HEK293 (cell line): ENCODE data around the gene PHETA1.
A peak's percentile ranks its signal among the peaks of the same experiment; 100 is the strongest.
"Not testable (repeated sequence)": the region's sequence is repeated elsewhere in the genome, so short reads cannot be mapped to it uniquely, and the experiment has no call there.

Experiments used
- CTCF ChIA-PET: fragments of 350-600 bp; formaldehyde crosslinking; extraction: SDS; loops from one replicate; lab custom pipeline; 2021; ENCODE audit warnings: antibody characterized with exemption; lab: Yijun Ruan, JAX
- POLR2A ChIA-PET: fragments of 300-600 bp; formaldehyde crosslinking; extraction: SDS; loops from one replicate; lab custom pipeline; 2020; ENCODE audit warnings: antibody characterized with exemption, inconsistent platforms; lab: Yijun Ruan, JAX
- H3K27ac ChIP-seq: fragments of 200-500 bp; sonication (Bioruptor generic); 2 replicates; pipeline ENCODE4 v1.5.1; 2014; ENCODE audit warnings: low read depth, low read length, control low read depth, inconsistent platforms; ENCODE audit errors: extremely low read depth
- H3K36me3 ChIP-seq, 2 experiments: fragments of 200-500 bp in 1 of 2; sonication (Bioruptor generic) in 1 of 2; 1 replicate in 1 of 2; 2 replicates in 1 of 2; pipeline ENCODE4 v1.5.1; 2014 to 2017; ENCODE audit warnings: inconsistent platforms in 2 of 2, low read length in 2 of 2; ENCODE audit not compliant: control insufficient read depth in 2 of 2, insufficient read depth in 1 of 2
- H3K4me1 ChIP-seq: fragments of 200-500 bp; sonication (Bioruptor generic); 2 replicates; pipeline ENCODE4 v1.5.1; 2014; ENCODE audit warnings: mild to moderate bottlenecking, low read length, inconsistent platforms; ENCODE audit not compliant: control insufficient read depth, insufficient read depth
- H3K4me3 ChIP-seq: 2 replicates; pipeline ENCODE4 v1.5.1; 2011; ENCODE audit warnings: low read depth, mild to moderate bottlenecking, control low read depth, low read length, moderate library complexity
- H3K9me3 ChIP-seq: fragments of 200-500 bp; sonication (Bioruptor generic); 2 replicates; pipeline ENCODE4 v1.5.1; 2014; ENCODE audit warnings: low read depth, low read length, inconsistent platforms; ENCODE audit not compliant: control insufficient read depth, insufficient read depth
- BCL6B ChIP-seq: fragments of 450-650 bp; formaldehyde crosslinking; IDR thresholded peaks from 2 replicates; pipeline ENCODE4 v1.5.1; 2017; ENCODE audit warnings: missing biosample characterization, missing genetic modification characterization
- GLIS1 ChIP-seq: fragments of 450-650 bp; formaldehyde crosslinking; IDR thresholded peaks from 2 replicates; pipeline ENCODE4 v1.5.1; 2016; ENCODE audit warnings: missing biosample characterization, missing genetic modification characterization
- KLF1 ChIP-seq: fragments of 450-650 bp; formaldehyde crosslinking; IDR thresholded peaks from 2 replicates; pipeline ENCODE4 v1.5.1; 2016; ENCODE audit warnings: missing biosample characterization, missing genetic modification characterization
- KLF17 ChIP-seq: fragments of 450-650 bp; formaldehyde crosslinking; IDR thresholded peaks from 2 replicates; pipeline ENCODE4 v1.5.1; 2016; ENCODE audit warnings: missing biosample characterization, missing genetic modification characterization
- PRDM1 ChIP-seq: fragments of 450-650 bp; formaldehyde crosslinking; IDR thresholded peaks from 2 replicates; pipeline ENCODE4; 2016; ENCODE audit warnings: missing biosample characterization, missing genetic modification characterization
- SCRT2 ChIP-seq: fragments of 450-650 bp; formaldehyde crosslinking; IDR thresholded peaks from 2 replicates; pipeline ENCODE4 v1.5.1; 2016; ENCODE audit warnings: missing biosample characterization, missing genetic modification characterization
- YY1 ChIP-seq: fragments of 450-650 bp; formaldehyde crosslinking; IDR thresholded peaks from 2 replicates; pipeline ENCODE4 v1.5.1; 2018; ENCODE audit warnings: missing biosample characterization, missing genetic modification characterization
- ZNF112 ChIP-seq: fragments of 450-650 bp; formaldehyde crosslinking; IDR thresholded peaks from 2 replicates; pipeline ENCODE4 v1.5.0; 2017; ENCODE audit warnings: missing biosample characterization, missing genetic modification characterization
- ZNF174 ChIP-seq: fragments of 450-650 bp; formaldehyde crosslinking; IDR thresholded peaks from 2 replicates; pipeline ENCODE4 v1.5.0; 2017; ENCODE audit warnings: missing biosample characterization, mild to moderate bottlenecking, missing genetic modification characterization
- ZNF302 ChIP-seq: fragments of 450-650 bp; formaldehyde crosslinking; IDR thresholded peaks from 2 replicates; pipeline ENCODE4 v1.5.1; 2016; ENCODE audit warnings: missing biosample characterization, missing genetic modification characterization, low read depth
- ZNF394 ChIP-seq: fragments of 450-650 bp; formaldehyde crosslinking; IDR thresholded peaks from 2 replicates; pipeline ENCODE4 v1.5.1; 2016; ENCODE audit warnings: missing biosample characterization, missing genetic modification characterization, mild to moderate bottlenecking, moderate library complexity, borderline replicate concordance
- ZNF513 ChIP-seq: fragments of 450-650 bp; IDR thresholded peaks from 2 replicates; pipeline ENCODE4 v1.5.1; 2018; ENCODE audit warnings: missing biosample characterization, missing genetic modification characterization
- ZNF521 ChIP-seq: fragments of 450-650 bp; formaldehyde crosslinking; IDR thresholded peaks from 2 replicates; pipeline ENCODE4 v1.5.1; 2017; ENCODE audit warnings: missing biosample characterization, mild to moderate bottlenecking, missing genetic modification characterization
- ZNF544 ChIP-seq: fragments of 450-650 bp; formaldehyde crosslinking; IDR thresholded peaks from 2 replicates; pipeline ENCODE4 v1.5.0; 2017; ENCODE audit warnings: missing biosample characterization, missing genetic modification characterization
- ZNF560 ChIP-seq: fragments of 450-650 bp; formaldehyde crosslinking; IDR thresholded peaks from 2 replicates; pipeline ENCODE4 v1.5.1; 2017; ENCODE audit warnings: missing biosample characterization, missing genetic modification characterization, borderline replicate concordance
- ZNF561 ChIP-seq: fragments of 450-650 bp; IDR thresholded peaks from 2 replicates; pipeline ENCODE4 v1.5.1; 2018; ENCODE audit warnings: missing biosample characterization, missing genetic modification characterization, borderline replicate concordance
- ZNF658 ChIP-seq: fragments of 450-650 bp; formaldehyde crosslinking; IDR thresholded peaks from 2 replicates; pipeline ENCODE4; 2016; ENCODE audit warnings: missing biosample characterization, missing genetic modification characterization
- ZNF704 ChIP-seq: fragments of 450-650 bp; formaldehyde crosslinking; IDR thresholded peaks from 2 replicates; pipeline ENCODE4 v1.5.1; 2016; ENCODE audit warnings: missing biosample characterization, missing genetic modification characterization
- ZNF768 ChIP-seq: fragments of 450-650 bp; formaldehyde crosslinking; IDR thresholded peaks from 2 replicates; pipeline ENCODE4 v1.5.1; 2018; ENCODE audit warnings: missing biosample characterization, mild to moderate bottlenecking, missing genetic modification characterization
- ZSCAN16 ChIP-seq: fragments of 450-650 bp; formaldehyde crosslinking; IDR thresholded peaks from 2 replicates; pipeline ENCODE4 v1.5.1; 2016; ENCODE audit warnings: missing biosample characterization, missing genetic modification characterization
- ZSCAN18 ChIP-seq: fragments of 450-650 bp; formaldehyde crosslinking; IDR thresholded peaks from 2 replicates; pipeline ENCODE4 v1.5.1; 2016; ENCODE audit warnings: missing biosample characterization, missing genetic modification characterization

Gene PHETA1

GRCh38 chr12:111338096-111338495, 30.8 kb downstream of the PHETA1 start:
- CTCF ChIA-PET: no interaction called here
- TF ChIP-seq SCRT2: no peak
- no peak for TF ChIP-seq BCL6B
- no peak for TF ChIP-seq ZNF561 (tag by site-specific recombination)
- TF ChIP-seq KLF17 (tag by site-specific recombination): no peak
- no peak for TF ChIP-seq ZNF658
- no peak for TF ChIP-seq ZNF560 (tag by site-specific recombination)
- TF ChIP-seq ZNF394 (tag by site-specific recombination): 0 out of 2 replicates have a peak, but pooled peaks have one; percentile 21
- no peak for TF ChIP-seq ZNF174 (tag by site-specific recombination)
- TF ChIP-seq ZNF544 (tag by site-specific recombination): no peak
- H3K4me1 ChIP-seq: no peaks in the 10 kb centered on the region
- POLR2A ChIA-PET: no interaction called here
- no peaks in the 10 kb centered on the region for H3K36me3 ChIP-seq
- H3K27ac ChIP-seq: no peak overlapping the region
- no peaks in the 10 kb centered on the region for H3K9me3 ChIP-seq
- H3K4me3 ChIP-seq: no peak overlapping the region

- no peaks in the 10 kb centered on the region for H3K9me3 ChIP-seq
- ChIA-PET POLR2A (no interaction called here), CTCF (no interaction called here)
Observed at GRCh38 chr12:111337371-111337770, 31.5 kb downstream of the PHETA1 start.

GRCh38 chr12:111336411-111336810, 32.5 kb downstream of the PHETA1 start:
- H3K36me3 ChIP-seq, POLR2A ChIA-PET, H3K4me3 ChIP-seq, H3K9me3 ChIP-seq, H3K27ac ChIP-seq, H3K4me1 ChIP-seq, CTCF ChIA-PET: not testable (repeated sequence)

More at GRCh38 chr12:111337371-111337770, 31.5 kb downstream of the PHETA1 start:
- no peaks in the 10 kb centered on the region for H3K36me3 ChIP-seq
- H3K4me3 ChIP-seq: no peak overlapping the region
- H3K4me1 ChIP-seq: no peaks in the 10 kb centered on the region
- H3K27ac ChIP-seq: no peak overlapping the region
- TF ChIP-seq PRDM1: no peak
- no peak for TF ChIP-seq ZNF513 (tag by site-specific recombination)
- TF ChIP-seq GLIS1 (tag by site-specific recombination): no peak
- TF ChIP-seq ZNF112 (tag by site-specific recombination): no peak
- no peak for TF ChIP-seq ZSCAN16 (tag by site-specific recombination)
- TF ChIP-seq KLF1 (tag by site-specific recombination): no peak

GRCh38 chr12:111335811-111336210, 33.1 kb downstream of the PHETA1 start:
- CTCF ChIA-PET: interaction anchor here (1.3 kb wide), 1 partner anchor 116 kb away, joined by 5 read pairs; no protein-coding TSS in a partner anchor

More at GRCh38 chr12:111335811-111336210, 33.1 kb downstream of the PHETA1 start:
- Histone ChIP-seq H3K4me3 (no peak overlapping the region), H3K9me3 (no peaks in the 10 kb centered on the region), H3K4me1 (no peaks in the 10 kb centered on the region), H3K36me3 (no peaks in the 10 kb centered on the region), H3K27ac (no peak overlapping the region)
- POLR2A ChIA-PET: interaction anchor here (0.6 kb wide), 1 partner anchor 14 kb away, joined by 6 read pairs; no protein-coding TSS in a partner anchor
- TF ChIP-seq ZNF174 (tag by site-specific recombination) (no peak), ZNF521 (tag by site-specific recombination) (no peak), ZSCAN18 (tag by site-specific recombination) (no peak), ZNF704 (tag by site-specific recombination) (no peak), YY1 (tag by site-specific recombination) (no peak), ZNF302 (no peak), ZNF768 (tag by site-specific recombination) (no peak)
